Activated naive CD4-positive, alpha-beta T cell (primary cell): ENCODE results near the gene TFPT.

Experiments used
- DNase-seq, 4 experiments: peaks; one replicate each; lab custom pipeline; 2025; lab: John Stamatoyannopoulos, UW

Gene TFPT

DNA sequence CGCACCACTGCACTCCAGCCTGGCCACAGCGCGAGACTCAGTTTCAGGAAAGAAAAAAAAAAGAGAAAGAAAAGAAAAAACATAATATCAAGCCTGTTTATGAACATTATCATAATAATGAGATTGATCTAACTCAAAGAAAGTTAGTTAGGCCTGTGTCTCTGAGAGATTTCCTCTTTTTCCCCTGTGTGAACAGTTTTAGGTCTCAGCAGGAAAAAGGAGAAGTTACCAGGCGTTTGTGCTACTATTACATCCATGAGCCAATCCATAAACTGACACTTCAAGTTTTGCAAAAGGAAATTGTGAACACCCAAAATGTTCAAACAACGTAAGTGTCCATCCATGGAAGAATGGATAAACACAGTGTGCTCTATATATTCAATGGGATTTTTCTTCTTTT, 38.1 kb downstream of the TFPT start:
- no peak for DNase-seq

DNA sequence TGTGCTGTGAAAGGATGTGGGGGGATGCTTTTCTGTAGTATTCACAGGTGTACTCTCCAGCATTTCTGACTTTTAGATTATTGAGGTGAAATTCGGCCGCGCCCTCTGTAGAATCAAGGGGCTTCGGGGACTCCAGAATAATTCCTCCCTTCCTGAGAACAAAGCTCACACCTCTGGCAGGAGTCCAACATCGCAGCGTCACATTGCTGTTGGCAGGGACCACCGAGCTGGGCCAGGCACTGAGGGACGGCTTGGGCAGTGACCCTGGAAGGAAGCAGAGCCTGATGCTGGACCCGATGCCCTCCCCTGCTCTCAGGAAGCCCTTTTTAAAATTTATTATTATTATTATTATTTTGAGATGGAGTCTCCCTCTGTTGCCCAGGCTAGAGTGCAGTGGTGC, 40.6 kb downstream of the TFPT start:
- DNase-seq = no peak

DNA sequence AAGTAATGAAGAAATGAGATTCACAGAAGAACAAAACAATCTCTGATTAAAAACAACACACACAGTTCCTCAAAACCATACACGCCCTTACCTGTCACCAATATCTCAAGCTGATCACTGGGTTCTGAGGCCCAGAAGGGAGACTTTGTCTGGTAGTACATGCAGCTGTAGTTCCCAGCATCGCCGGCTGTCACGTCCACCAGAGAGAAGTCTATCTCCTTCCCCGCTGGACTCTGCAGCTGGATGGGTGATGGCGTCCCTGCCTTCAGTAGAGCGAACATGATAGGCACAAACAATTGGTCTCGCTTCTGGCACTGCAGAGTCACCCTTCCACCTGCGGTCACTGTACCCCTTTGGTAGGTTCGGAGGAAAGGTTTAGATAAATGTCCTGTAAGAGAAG, 41.6 kb downstream of the TFPT start:
- no peak for DNase-seq

DNA sequence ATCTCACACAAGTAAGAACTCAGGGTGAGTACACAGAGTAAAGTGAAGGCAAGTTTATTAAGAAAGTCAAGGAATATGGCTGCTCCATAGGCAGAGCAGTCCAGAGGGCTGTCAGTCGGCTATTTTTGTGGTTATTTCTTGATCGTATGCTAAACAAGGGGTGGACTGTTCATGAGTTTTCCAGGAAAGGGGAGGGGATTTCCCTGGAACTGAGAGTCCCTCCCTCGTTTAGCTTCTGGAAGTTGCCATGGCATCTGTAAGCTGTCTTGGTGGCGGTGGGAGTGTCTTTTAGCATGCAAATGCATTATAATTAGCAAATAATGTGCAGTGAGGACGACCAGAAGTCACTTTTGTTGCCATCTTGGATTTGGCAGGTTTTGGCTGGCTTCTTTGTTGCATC, 46.0 kb downstream of the TFPT start:
- DNase-seq = no peak

DNA sequence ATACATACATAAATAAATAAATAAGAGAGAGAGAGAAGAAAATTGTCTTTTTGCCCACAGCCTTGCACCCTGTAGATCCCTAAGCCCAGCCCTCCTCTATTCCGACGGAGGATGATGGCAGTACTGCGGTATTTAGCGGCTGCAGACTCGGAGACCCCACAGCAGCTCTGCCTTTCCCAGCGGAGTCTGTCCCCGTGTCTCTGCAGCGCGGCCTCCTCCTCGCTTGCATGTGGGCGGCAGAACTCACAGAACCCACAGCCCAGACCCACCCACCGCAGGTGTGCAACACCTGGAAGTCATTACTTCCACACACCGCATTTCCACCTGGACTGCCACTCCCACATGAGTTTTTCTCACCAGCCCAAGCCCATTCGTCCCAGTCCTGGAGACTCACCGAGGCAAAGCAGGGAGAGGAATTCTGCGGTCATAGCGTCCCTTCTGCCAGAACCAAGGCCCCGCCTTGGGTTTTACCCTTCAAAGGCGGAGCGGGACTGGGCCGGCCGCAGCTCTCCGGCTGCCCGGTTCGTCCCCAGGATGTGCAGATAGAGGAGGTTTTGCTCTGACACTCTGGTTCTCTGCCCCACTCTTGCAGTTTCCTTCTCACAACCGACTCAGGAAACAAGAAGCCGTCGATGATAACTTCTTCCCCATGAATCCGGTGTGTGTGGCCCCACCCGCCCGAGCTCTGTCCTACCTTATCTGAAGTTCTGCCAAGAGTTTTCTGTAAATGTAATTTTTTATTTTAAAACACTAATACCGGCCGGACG, 51.9 kb downstream of the TFPT start, which contains the start of gene VSTM1:
VSTM1 (minus strand) TSS at position 548 of the 767 bp plus-strand sequence; CDS start at position 428, 120 bp downstream.
- DNase-seq = no peak

DNA sequence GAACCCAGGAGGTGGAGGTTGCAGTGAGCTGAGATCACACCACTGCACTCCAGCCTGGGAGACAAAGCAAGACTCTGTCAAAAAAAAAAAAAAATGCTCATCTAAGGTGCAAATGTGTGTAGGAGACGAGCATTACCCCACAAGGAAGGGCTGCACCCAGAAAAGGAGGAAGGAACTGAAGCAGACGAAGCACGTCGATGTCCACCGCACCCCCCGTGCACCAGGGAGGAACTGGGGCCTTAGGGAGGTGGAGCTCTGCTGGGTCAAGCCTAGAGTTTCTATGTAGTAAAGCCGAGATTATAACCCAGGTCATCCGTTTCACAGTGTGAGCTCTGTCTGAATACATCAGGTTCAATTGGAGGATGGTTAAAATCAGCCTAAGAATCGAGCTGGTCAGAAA, 52.8 kb downstream of the TFPT start:
- DNase-seq = no peak
